ENCODE data around the gene FBN2. TPM values are rescaled to one million over a fixed set of nuclear protein-coding genes. Genes with fewer than 3 reads are reported as not detected.

Gene FBN2
- total and polyA plus RNA-seq, 9 of the 15 experiments (the other 6 are each of a cell fraction or from before 2014, with no cell fraction given), result 0.01 to 0.09 TPM; not detected in 7

- in situ Hi-C loops (cut with MboI) (no loop called here), intact Hi-C loops (cut with micrococcal nuclease) (no loop called here)
- Histone ChIP-seq H3K4me3 (no peak overlapping the region), H3K9ac (ENCODE audit: insufficient read depth in 1 of 2, low read depth in 2 of 2, low read length in 2 of 2) (no peak overlapping the region), H3K36me3 (ENCODE audit: control insufficient read depth, insufficient read depth, low read length) (no peaks in the 10 kb centered on the region), H2AFZ (ENCODE audit: low read depth, low read length) (no peak overlapping the region), H3K4me1 (replicated peaks in 1 of 2; ENCODE audit: control insufficient read depth in 2 of 2, insufficient read depth in 2 of 2, low read length in 2 of 2) (no peaks in the 10 kb centered on the region), H3K9me3 (replicated peaks; ENCODE audit: control insufficient read depth, insufficient read depth, low read depth, low read length) (no peaks in the 10 kb centered on the region), H3K9me1 (ENCODE audit: control insufficient read depth, insufficient read depth, low read length) (no peaks in the 10 kb centered on the region), H3K27me3 (ENCODE audit: control insufficient read depth in 2 of 2, insufficient read depth in 2 of 2, low read length in 2 of 2) (no peaks in the 10 kb centered on the region), H3K27ac (ENCODE audit: extremely low read depth, low read depth, low read length) (no peak overlapping the region), H3K79me2 (ENCODE audit: control insufficient read depth, insufficient read depth, low read length) (no peaks in the 10 kb centered on the region), H4K20me1 (replicated peaks; ENCODE audit: control insufficient read depth, insufficient read depth, low read length) (no peaks in the 10 kb centered on the region), H3K4me2 (ENCODE audit: insufficient read depth, low read length) (no peak overlapping the region)
- WGBS (ENCODE audit: insufficient coverage, low coverage, missing lambda C conversion rate), result 0% methylated on average over 1 of the region's 1 CpG
- no peak for ATAC-seq
- no peak for FAIRE-seq
- BruUV-seq (replicated peaks), result no TSS peak
- ChIA-PET POLR2A (no interaction called here), CTCF (ENCODE audit: low intra/inter-chr PET ratio) (no interaction called here)
- DNase-seq (ENCODE audit: extremely low read depth in 1 of 4, low spot score in 3 of 4), result no peak
- TF ChIP-seq, protein P1, sequence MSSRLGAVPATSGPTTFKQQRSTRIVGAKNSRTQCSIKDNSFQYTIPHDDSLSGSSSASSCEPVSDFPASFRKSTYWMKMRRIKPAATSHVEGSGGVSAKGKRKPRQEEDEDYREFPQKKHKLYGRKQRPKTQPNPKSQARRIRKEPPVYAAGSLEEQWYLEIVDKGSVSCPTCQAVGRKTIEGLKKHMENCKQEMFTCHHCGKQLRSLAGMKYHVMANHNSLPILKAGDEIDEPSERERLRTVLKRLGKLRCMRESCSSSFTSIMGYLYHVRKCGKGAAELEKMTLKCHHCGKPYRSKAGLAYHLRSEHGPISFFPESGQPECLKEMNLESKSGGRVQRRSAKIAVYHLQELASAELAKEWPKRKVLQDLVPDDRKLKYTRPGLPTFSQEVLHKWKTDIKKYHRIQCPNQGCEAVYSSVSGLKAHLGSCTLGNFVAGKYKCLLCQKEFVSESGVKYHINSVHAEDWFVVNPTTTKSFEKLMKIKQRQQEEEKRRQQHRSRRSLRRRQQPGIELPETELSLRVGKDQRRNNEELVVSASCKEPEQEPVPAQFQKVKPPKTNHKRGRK (tag; IDR thresholded peaks at IDR 0.05), result no peak
- TF ChIP-seq BHLHE40 (IDR thresholded peaks at IDR 0.05; ENCODE audit: low read length) (no peak), ETS2 (tag; IDR thresholded peaks at IDR 0.05; ENCODE audit: borderline replicate concordance, poor library complexity, severe bottlenecking) (no peak), E4F1 (CRISPR knock-in tag; IDR thresholded peaks at IDR 0.05; ENCODE audit: borderline replicate concordance) (no peak), PTBP1 (IDR thresholded peaks at IDR 0.05; ENCODE audit: low read depth, low read length) (no peak), RBM25 (IDR thresholded peaks at IDR 0.05; ENCODE audit: low read depth, low read length, severe bottlenecking) (no peak), ZNF311 (CRISPR knock-in tag; IDR thresholded peaks at IDR 0.05) (no peak), JUND (IDR thresholded peaks at IDR 0.05; ENCODE audit: borderline replicate concordance, low read depth, low read length) (no peak), JUND (tag; IDR thresholded peaks at IDR 0.05; ENCODE audit: borderline replicate concordance, low read depth, low read length) (no peak), UBTF (IDR thresholded peaks at IDR 0.05; ENCODE audit: borderline replicate concordance in 1 of 2, low read depth in 2 of 2, low read length in 2 of 2) (no peak), E2F1 (CRISPR knock-in tag; IDR thresholded peaks at IDR 0.05) (no peak), IRF2 (CRISPR knock-in tag; IDR thresholded peaks at IDR 0.05) (no peak), JUNB (CRISPR knock-in tag; conservative IDR thresholded peaks at IDR 0.05) (no peak), ZC3H8 (IDR thresholded peaks at IDR 0.05) (no peak)
These were observed 234.5 kb downstream of the FBN2 start for GRCh38 chr5:128303593-128303992.
